Prostate gland (tissue), 2 donors: ENCODE results near the gene PIP5K1A. TPM values are rescaled to one million over a fixed set of nuclear protein-coding genes. Genes with fewer than 3 reads are reported as not detected.
"Not testable (repeated sequence)": the region's sequence is repeated elsewhere in the genome, so short reads cannot be mapped to it uniquely, and the experiment has no call there.

Experiments
- DNase-seq: peaks from one replicate; pipeline ENCODE4 v3.0.0-alpha.2; 2019; ENCODE audit warnings: low spot score
- H3K27ac ChIP-seq, 2 donors: fragments of 200-600 bp; sonication (generic); 2 replicates each; pipeline ENCODE4 v1.5.1; 2017 to 2019
- H3K27me3 ChIP-seq: fragments of 200-600 bp; sonication (generic); replicated peaks from 2 replicates; pipeline ENCODE4 v1.5.1; 2019; ENCODE audit not compliant: insufficient read depth
- H3K36me3 ChIP-seq, 2 donors: fragments of 200-600 bp; sonication (generic); 1 replicate in 1 of 2; 2 replicates in 1 of 2; pipeline versions ENCODE4 v1.5.1 to v1.8.1; 2017 to 2019
- H3K4me1 ChIP-seq: fragments of 200-600 bp; sonication (generic); replicated peaks from 2 replicates; pipeline ENCODE4 v1.5.1; 2019
- H3K4me3 ChIP-seq, 2 donors: fragments of 200-600 bp; sonication (generic); 2 replicates each; pipeline ENCODE4 v1.5.1; 2017 to 2019
- H3K9me3 ChIP-seq: fragments of 200-600 bp; sonication (generic); 2 replicates; pipeline ENCODE4 v1.5.1; 2017
- CTCF ChIP-seq, 4 experiments: fragments of 200-600 bp in 2 of 4; fragments of 450-650 bp in 2 of 4; sonication (generic) in 2 of 4; IDR thresholded peaks; 1 replicate in 3 of 4; 2 replicates in 1 of 4; pipeline ENCODE4 v1.5.1; 2016 to 2019; ENCODE audit warnings: antibody characterized with exemption in 4 of 4, mild to moderate bottlenecking in 2 of 4, moderate library complexity in 2 of 4
- POLR2A ChIP-seq: fragments of 450-650 bp; IDR thresholded peaks from one replicate; pipeline ENCODE4 v1.6.1; 2016; ENCODE audit warnings: antibody characterized with exemption, mild to moderate bottlenecking
- POLR2AphosphoS5 ChIP-seq: sonication (generic); formaldehyde crosslinking; IDR thresholded peaks from one replicate; pipeline ENCODE4 v1.6.1; 2017; ENCODE audit warnings: antibody characterized with exemption
- WGBS: methylation state at CpG from one replicate; pipeline ENCODE4 v1.1.5; 2018; 5-methylcytosine and 5-hydroxymethylcytosine counted together
- intact Hi-C: fragments of 100-400 bp; cut with DNase I; formaldehyde crosslinking; loops from one replicate; pipeline ENCODE4 v1.14.2; 2022
- total RNA-seq, 2 donors: library from RNA; depleted of rRNA; stranded (reverse); fragments of >200 nt; gene quantifications; one replicate each; pipeline ENCODE4 v1.1.0, GENCODE V29; 2016

Gene PIP5K1A
- total RNA-seq, 2 donors from 2014 or later, result 40.2 to 96.7 TPM

GRCh38 chr1:151175041-151175741, 23.2 kb upstream of the PIP5K1A start:
- TF ChIP-seq POLR2AphosphoS5 (no peak), CTCF (IDR thresholded peaks at IDR 0.05) (no peak), POLR2A (no peak)
- no peak overlapping the region for H3K27ac ChIP-seq

GRCh38 chr1:151175863-151176262, 22.5 kb upstream of the PIP5K1A start, which contains the start of gene TMOD4:
Gene TMOD4, minus strand, starts transcription at chr1:151175981. Its CDS starts 1,106 bp downstream, at chr1:151174875.
- DNase-seq, result no peak
- intact Hi-C loops, result no loop called here
- WGBS, result 44% methylated on average over 4 of the region's 4 CpGs
- Histone ChIP-seq H3K27me3 (no peaks in the 10 kb centered on the region), H3K9me3 (no peaks in the 10 kb centered on the region), H3K4me1 (no peaks in the 10 kb centered on the region), H3K4me3 (no peak within 1 kb of the TSS), H3K36me3 (peaks cover 0 to 9% of the 10 kb centered on the region in 2 donors), H3K27ac (no peak within 1 kb of the TSS)
- TF ChIP-seq POLR2A (no peak), CTCF (IDR thresholded peaks at IDR 0.05) (peak in 2 of 4 experiments; percentile 10 to 30)

More at GRCh38 chr1:151175041-151175741, 23.2 kb upstream of the PIP5K1A start:
- intact Hi-C loops, result no loop called here
- DNase-seq, result no peak
- Histone ChIP-seq H3K4me3 (no peak overlapping the region), H3K27me3 (no peaks in the 10 kb centered on the region), H3K36me3 (peaks cover 0 to 8% of the 10 kb centered on the region in 2 donors), H3K4me1 (no peaks in the 10 kb centered on the region), H3K9me3 (no peaks in the 10 kb centered on the region)
- WGBS, result 52% methylated on average over 6 of the region's 6 CpGs

GRCh38 chr1:151176514-151177045, 21.8 kb upstream of the PIP5K1A start:
- Histone ChIP-seq H3K27me3 (no peaks in the 10 kb centered on the region), H3K27ac (no peak overlapping the region), H3K9me3 (no peaks in the 10 kb centered on the region), H3K4me3 (no peak overlapping the region), H3K4me1 (no peaks in the 10 kb centered on the region), H3K36me3 (peaks cover 0 to 16% of the 10 kb centered on the region in 2 donors)
- intact Hi-C loops, result no loop called here
- no peak for DNase-seq
- TF ChIP-seq POLR2A (no peak), CTCF (IDR thresholded peaks at IDR 0.05) (no peak), POLR2AphosphoS5 (no peak)
- WGBS, result 92% methylated on average over 17 of the region's 17 CpGs

GRCh38 chr1:151184211-151184610, 14.1 kb upstream of the PIP5K1A start:
- H3K4me1 ChIP-seq, result peaks cover 17% of the 10 kb centered on the region
- TF ChIP-seq POLR2AphosphoS5 (no peak), POLR2A (no peak), CTCF (IDR thresholded peaks at IDR 0.05) (no peak)
- no peak overlapping the region for H3K4me3 ChIP-seq
- 95% methylated on average over 10 of the region's 10 CpGs for WGBS
- H3K9me3 ChIP-seq, result no peaks in the 10 kb centered on the region
- intact Hi-C loops, result no loop called here
- peaks cover 8 to 17% of the 10 kb centered on the region in 2 donors for H3K36me3 ChIP-seq
- H3K27me3 ChIP-seq, result no peaks in the 10 kb centered on the region
- no peak overlapping the region for H3K27ac ChIP-seq
- DNase-seq, result no peak

- WGBS, result 21% methylated on average over 1 of the region's 1 CpG
- no peaks in the 10 kb centered on the region for H3K9me3 ChIP-seq
- intact Hi-C loops, result no loop called here
- peaks cover 17% of the 10 kb centered on the region for H3K4me1 ChIP-seq
- no peaks in the 10 kb centered on the region for H3K27me3 ChIP-seq
- DNase-seq, result no peak
- TF ChIP-seq POLR2AphosphoS5 (no peak), POLR2A (no peak), CTCF (IDR thresholded peaks at IDR 0.05) (no peak)
- H3K27ac ChIP-seq, result peak overlapping the region; percentile 84 to 90
- peaks cover 0 to 8% of the 10 kb centered on the region in 2 donors for H3K36me3 ChIP-seq
- H3K4me3 ChIP-seq, result no peak overlapping the region
Measured at GRCh38 chr1:151187205-151187604, 11.1 kb upstream of the PIP5K1A start.

GRCh38 chr1:151188667-151189066, 9.7 kb upstream of the PIP5K1A start:
- H3K9me3 ChIP-seq, H3K27me3 ChIP-seq, intact Hi-C loops, DNase-seq, H3K36me3 ChIP-seq: not testable (repeated sequence)
- peak overlapping the region; percentile 60 to 79 for H3K4me3 ChIP-seq
- WGBS, result 54% methylated on average over 8 of the region's 8 CpGs
- peak overlapping the region; percentile 84 to 90 for H3K27ac ChIP-seq
- H3K4me1 ChIP-seq, result peaks cover 17% of the 10 kb centered on the region
